GM19023 (cell line): ENCODE results near the gene ERO1B.
"Not testable (repeated sequence)": the region's sequence is repeated elsewhere in the genome, so short reads cannot be mapped to it uniquely, and the experiment has no call there.

Experiments used
- ATAC-seq: cut with Tn5 transposase; IDR thresholded peaks from one replicate; pipeline ENCODE4 v1.9.1; 2021; ENCODE audit warnings: mild to moderate bottlenecking, moderate library complexity; ENCODE audit not compliant: unreplicated experiment

ERO1B gene

GRCh38 chr1:236281654-236282424 is at the start of gene ERO1B:
Gene ERO1B, minus strand, starts transcription at chr1:236281958. Its CDS starts 175 bp downstream, at chr1:236281783.
- peak; percentile 84 for ATAC-seq

DNA sequence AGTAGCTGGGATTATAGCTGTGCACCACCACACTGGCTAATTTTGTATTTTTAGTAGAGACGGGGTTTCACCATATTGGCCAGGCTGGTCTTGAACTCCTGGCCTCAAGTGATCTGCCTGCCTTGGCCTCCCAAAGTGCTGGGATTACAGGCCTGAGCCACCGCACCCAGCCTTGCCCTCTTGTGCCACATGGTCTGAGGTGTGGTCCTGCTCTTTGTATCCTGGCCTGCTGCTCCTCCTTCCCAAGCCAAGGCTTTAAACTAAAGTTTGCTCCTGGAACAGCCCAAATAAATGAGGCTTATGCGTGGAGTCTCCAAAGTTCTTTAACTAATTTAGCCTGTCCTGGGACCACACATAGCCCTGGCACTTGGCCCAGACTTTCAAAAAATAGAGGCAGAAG is 49.7 kb upstream of the ERO1B start:
- not testable (repeated sequence) for ATAC-seq

- no peak for ATAC-seq
These were observed 44.7 kb upstream of the ERO1B start for GRCh38 chr1:236326432-236326831.

DNA sequence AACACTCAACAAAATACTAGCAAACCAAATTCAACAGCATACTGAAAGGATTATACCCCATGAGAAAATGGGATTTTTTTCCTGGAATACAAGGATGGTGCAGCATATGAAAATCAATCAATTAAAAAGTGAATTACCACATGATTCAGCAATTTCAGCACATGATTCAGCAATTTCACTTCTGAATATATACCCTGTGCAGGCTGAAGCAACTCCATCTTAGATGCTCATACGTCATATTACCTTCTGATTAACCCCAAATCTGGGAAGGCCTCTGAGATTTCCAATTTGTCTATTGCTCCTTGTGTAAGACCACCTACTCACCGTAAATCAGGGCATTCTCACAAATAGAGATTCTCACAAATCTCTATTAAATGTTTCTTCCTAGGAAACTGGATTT is 43.8 kb upstream of the ERO1B start:
- no peak for ATAC-seq

DNA sequence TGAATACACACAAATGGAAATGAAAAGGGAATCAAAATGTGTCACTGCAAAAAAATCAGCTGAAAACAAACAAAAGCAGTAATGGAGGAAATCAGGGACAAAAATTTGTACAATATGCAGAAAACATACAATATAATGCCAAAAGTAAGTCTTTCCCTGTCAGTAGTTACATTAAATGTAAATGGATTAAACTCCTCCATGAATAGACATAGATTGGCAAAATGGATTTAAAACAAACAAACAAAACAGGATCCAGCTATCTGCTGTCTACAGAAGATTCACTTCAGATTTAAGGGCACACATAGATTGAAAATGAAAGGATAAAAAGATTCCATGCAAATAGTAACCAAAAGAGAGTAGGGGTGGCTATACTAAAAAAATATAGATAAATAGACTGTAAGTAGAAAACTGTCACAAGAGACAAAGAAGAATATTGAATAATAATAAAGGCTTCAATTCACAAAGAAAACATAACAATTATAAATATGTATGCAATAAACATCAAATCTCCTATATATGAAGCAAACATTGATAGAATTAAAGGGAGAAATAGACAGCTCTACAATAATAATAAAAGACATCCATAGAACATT is 42.2 kb upstream of the ERO1B start:
- ATAC-seq, result no peak

GRCh38 chr1:236322566-236323409 is 41.0 kb upstream of the ERO1B start:
- ATAC-seq, result no peak

DNA sequence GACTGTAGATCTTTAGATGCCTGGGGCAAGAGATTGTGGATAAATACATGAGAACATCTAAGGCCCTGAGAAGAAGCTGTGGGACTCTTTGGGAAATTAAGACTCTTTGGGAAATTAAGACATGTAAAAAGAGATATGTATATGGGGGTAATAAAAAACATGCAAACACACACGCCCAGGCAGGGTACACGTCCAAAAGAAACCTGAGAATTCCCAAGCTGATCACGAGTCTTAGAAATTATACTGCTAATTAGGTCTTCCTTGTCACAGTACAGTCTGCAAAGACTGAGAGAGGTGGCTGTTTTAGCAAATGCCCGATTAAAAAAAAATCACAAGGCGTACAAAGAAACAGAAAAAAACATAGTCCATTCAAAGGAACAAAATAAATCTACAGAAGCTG is 39.3 kb upstream of the ERO1B start:
- no peak for ATAC-seq

DNA sequence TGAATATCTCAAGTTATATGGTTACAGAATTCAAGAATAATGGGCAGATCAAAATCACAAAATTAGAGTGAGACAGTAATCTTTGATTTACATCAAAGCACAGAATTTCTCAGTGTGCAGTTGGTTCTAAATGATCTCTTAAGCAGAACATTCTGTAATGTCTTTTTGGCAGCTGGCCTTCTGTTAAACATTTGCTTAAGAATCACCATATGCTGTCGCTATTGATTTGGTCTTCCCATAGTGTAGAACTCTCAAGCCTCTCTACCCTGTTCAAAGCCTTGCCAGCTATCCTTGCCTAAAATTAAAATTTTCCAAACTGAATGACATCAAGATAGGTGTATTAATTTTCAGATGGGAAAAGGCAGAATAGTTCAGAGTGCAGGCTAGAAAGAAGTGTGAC is 38.9 kb upstream of the ERO1B start:
- ATAC-seq, result no peak

DNA sequence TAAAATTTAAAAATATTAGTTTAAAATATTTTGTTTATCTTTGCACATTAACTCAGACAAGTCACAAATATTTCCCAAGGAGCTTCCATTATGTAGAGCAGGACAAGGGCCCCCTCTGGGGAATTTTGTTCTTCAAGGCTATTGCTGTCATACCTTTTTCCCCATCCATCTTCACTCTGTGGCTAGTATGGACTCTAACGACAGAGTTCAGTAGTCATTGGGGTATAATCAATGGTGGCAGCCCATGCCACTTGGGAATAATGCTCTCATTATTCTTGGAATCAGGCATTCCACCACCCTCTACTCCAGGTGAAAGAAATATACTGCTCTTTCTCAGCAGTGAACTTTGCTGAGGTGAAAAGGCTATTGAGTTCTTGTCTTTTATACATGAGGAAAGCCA is 38.5 kb upstream of the ERO1B start:
- ATAC-seq, result no peak

GRCh38 chr1:236316437-236316836 is 34.7 kb upstream of the ERO1B start:
- ATAC-seq, result no peak

DNA sequence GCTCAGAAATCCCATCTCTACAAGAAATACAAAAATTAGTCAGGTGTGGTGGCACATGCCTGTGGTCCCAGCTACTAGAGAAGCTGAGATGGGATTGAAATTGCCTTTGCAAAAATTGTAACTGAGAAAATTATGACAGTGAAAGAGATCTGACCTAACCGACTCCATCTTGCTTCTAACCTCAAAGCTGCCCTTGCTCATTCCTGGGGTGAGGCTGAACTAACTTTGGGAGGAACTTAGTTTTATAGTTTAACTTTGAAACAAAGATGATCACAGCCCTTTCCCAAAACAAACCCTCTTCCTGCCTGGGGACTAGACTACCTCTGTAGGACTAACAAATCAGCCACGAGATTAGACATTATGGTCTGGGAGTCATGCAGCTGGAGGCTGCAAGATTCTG is 33.8 kb upstream of the ERO1B start:
- no peak for ATAC-seq

DNA sequence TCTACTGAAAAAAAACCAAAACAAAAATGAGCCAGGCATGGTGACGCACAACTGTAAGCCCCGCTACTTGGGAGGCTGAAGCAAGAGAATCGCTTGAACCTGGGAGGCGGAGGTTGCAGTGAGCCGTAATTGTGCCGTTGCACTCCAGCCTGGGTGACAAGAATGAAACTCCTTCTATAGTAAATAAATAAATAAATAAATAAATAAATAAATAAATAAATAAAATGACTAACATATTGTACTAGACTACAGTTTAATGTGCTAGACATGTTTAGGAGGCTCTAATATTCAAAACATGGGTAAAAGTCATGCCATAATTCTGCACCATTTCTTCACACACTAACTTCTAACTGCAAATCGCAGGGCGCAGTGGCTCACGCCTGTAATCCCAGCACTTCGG is 33.3 kb upstream of the ERO1B start:
- no peak for ATAC-seq

GRCh38 chr1:236314050-236314449 is 32.3 kb upstream of the ERO1B start:
- not testable (repeated sequence) for ATAC-seq

DNA sequence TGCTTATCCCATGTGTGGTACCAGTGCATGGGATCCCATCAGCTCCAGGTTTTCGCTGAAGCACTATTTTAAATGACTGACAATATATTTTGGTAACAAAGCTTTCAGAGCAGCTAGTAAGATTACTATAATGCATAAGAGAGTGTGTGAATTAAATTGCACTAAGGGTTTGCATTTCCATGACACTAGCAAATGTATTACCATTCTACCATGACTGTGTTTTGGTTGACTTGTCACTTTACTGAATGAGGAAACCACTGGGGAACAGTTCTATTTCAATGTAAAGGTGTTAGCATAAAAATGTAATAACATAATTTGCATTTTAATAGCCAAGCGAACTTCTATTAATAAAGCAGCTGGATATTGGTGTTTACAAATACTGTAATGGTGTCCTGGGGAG is 31.7 kb upstream of the ERO1B start:
- ATAC-seq, result no peak

DNA sequence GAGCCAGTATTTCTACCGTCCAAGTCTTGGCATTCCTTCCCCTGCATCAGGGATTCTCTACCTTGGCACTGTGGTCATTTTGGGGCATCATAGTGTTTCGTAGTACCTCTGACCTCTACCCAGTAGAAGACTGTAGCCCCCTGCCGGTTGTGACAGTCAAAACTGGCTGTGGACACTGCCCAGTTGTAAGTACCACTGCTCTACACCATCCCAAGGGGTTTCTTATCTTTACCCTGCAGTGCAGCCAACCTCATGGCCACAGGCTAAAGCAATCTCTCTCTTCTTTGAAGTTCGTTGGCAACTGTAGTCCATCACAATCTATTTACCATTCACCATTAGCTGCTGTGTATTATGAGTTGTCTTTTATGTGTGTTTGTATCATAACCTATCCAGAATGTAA is 29.3 kb upstream of the ERO1B start:
- no peak for ATAC-seq

- ATAC-seq, result no peak
These were observed 27.1 kb upstream of the ERO1B start for GRCh38 chr1:236308827-236309226.

DNA sequence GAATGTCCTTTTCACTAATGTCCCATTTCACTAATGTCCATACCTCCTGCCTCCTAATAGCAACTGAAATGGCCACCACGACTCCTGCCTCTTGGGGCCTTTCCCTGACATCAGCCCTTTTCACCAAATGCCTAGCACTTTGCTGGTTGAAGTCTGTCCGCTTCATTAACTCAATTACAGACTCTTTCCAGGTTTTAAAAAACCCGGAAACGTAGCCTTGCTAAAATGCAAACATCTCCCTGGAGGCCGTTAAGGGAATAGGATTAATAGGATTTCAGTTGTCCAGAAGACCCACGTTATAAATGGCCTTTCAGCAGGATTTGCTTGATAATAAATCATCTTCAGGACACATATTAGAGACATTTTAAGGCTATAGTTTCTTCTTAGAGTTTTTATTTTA is 25.7 kb upstream of the ERO1B start:
- ATAC-seq, result no peak

- ATAC-seq, result no peak
These were observed 22.9 kb upstream of the ERO1B start for GRCh38 chr1:236304682-236305081.

- ATAC-seq, result peak; percentile 77
These were observed 21.9 kb upstream of the ERO1B start for GRCh38 chr1:236303675-236304074.

- ATAC-seq, result no peak
These were observed 21.2 kb upstream of the ERO1B start for GRCh38 chr1:236302941-236303340.

- no peak for ATAC-seq
These were observed 20.2 kb upstream of the ERO1B start for GRCh38 chr1:236301958-236302335.
